ENCODE results near the gene MAP3K3.

Gene MAP3K3

GRCh38 chr17:63707151-63707550 lies 84.9 kb downstream of the MAP3K3 start:
- no peak overlapping the region for H4K8ac ChIP-seq (ENCODE audit: low read length)
- H3K4me2 ChIP-seq (ENCODE audit: low read length, poor library complexity, severe bottlenecking), result no peak overlapping the region
- no peak overlapping the region for H3K9ac ChIP-seq (ENCODE audit: low read length)
- no peak overlapping the region for H2BK120ac ChIP-seq (ENCODE audit: low read depth, low read length)
- H3K79me1 ChIP-seq (replicated peaks; ENCODE audit: low read length, poor library complexity, severe bottlenecking), result no peaks in the 10 kb centered on the region
- no peak overlapping the region for H2AK5ac ChIP-seq (ENCODE audit: low read length, severe bottlenecking)
- no peak overlapping the region for H3K14ac ChIP-seq (ENCODE audit: low read length in 2 of 2)
- no peak overlapping the region for H3K4ac ChIP-seq (ENCODE audit: low read depth in 1 of 2, low read length in 2 of 2)
- no peak overlapping the region for H2BK15ac ChIP-seq (ENCODE audit: low read depth, poor library complexity, severe bottlenecking)
- H2BK5ac ChIP-seq (ENCODE audit: low read depth, low read length, poor library complexity, severe bottlenecking), result no peak overlapping the region
- H3K4me3 ChIP-seq (ENCODE audit: insufficient read depth in 1 of 2, low read depth in 1 of 2, low read length in 2 of 2), result no peak overlapping the region
- H3K4me1 ChIP-seq (ENCODE audit: control insufficient read depth, insufficient read depth, low read depth, low read length), result no peaks in the 10 kb centered on the region
- H3K18ac ChIP-seq (ENCODE audit: low read depth in 1 of 2, low read length in 2 of 2), result no peak overlapping the region
- DNase-seq, result no peak
- H2BK12ac ChIP-seq (ENCODE audit: low read length in 2 of 2), result no peak overlapping the region
- 93% methylated on average over 8 of the region's 11 CpGs for WGBS
- no peaks in the 10 kb centered on the region for H3K9me3 ChIP-seq (ENCODE audit: control insufficient read depth, low read length)
- no peak overlapping the region for H2AFZ ChIP-seq (ENCODE audit: low read depth, low read length)
- H3K27me3 ChIP-seq (ENCODE audit: control insufficient read depth in 1 of 2, insufficient read depth in 1 of 2, low read length in 2 of 2), result no peaks in the 10 kb centered on the region
- H4K91ac ChIP-seq (ENCODE audit: low read length), result no peak overlapping the region
- H3K23ac ChIP-seq (ENCODE audit: low read length in 2 of 2), result no peak overlapping the region
- H3K27ac ChIP-seq (ENCODE audit: low read length, poor library complexity, severe bottlenecking), result no peak overlapping the region
- H3K36me3 ChIP-seq (ENCODE audit: control insufficient read depth in 1 of 2, insufficient read depth in 2 of 2, low read depth in 1 of 2, low read length in 2 of 2), result peaks cover 69 to 89% of the 10 kb centered on the region in 2 experiments

GRCh38 chr17:63709110-63709509 lies 86.9 kb downstream of the MAP3K3 start:
- peaks cover 60 to 88% of the 10 kb centered on the region in 2 experiments for H3K36me3 ChIP-seq (ENCODE audit: control insufficient read depth in 1 of 2, insufficient read depth in 2 of 2, low read depth in 1 of 2, low read length in 2 of 2)
- DNase-seq, result no peak
- no peak overlapping the region for H3K18ac ChIP-seq (ENCODE audit: low read depth in 1 of 2, low read length in 2 of 2)
- no peaks in the 10 kb centered on the region for H3K4me1 ChIP-seq (ENCODE audit: control insufficient read depth, insufficient read depth, low read depth, low read length)
- no peak overlapping the region for H2AK5ac ChIP-seq (ENCODE audit: low read length, severe bottlenecking)
- no peak overlapping the region for H2BK12ac ChIP-seq (ENCODE audit: low read length in 2 of 2)
- no peak overlapping the region for H3K4ac ChIP-seq (ENCODE audit: low read depth in 1 of 2, low read length in 2 of 2)
- no peak overlapping the region for H3K4me3 ChIP-seq (ENCODE audit: insufficient read depth in 1 of 2, low read depth in 1 of 2, low read length in 2 of 2)
- no peaks in the 10 kb centered on the region for H3K79me1 ChIP-seq (replicated peaks; ENCODE audit: low read length, poor library complexity, severe bottlenecking)
- no peak overlapping the region for H4K8ac ChIP-seq (ENCODE audit: low read length)
- no peak overlapping the region for H3K23ac ChIP-seq (ENCODE audit: low read length in 2 of 2)
- WGBS, result 96% methylated on average over 6 of the region's 6 CpGs
- no peak overlapping the region for H2AFZ ChIP-seq (ENCODE audit: low read depth, low read length)
- no peaks in the 10 kb centered on the region for H3K9me3 ChIP-seq (ENCODE audit: control insufficient read depth, low read length)
- H3K27me3 ChIP-seq (ENCODE audit: control insufficient read depth in 1 of 2, insufficient read depth in 1 of 2, low read length in 2 of 2), result no peaks in the 10 kb centered on the region
- H3K14ac ChIP-seq (ENCODE audit: low read length in 2 of 2), result no peak overlapping the region
- H2BK5ac ChIP-seq (ENCODE audit: low read depth, low read length, poor library complexity, severe bottlenecking), result no peak overlapping the region
- H3K9ac ChIP-seq (ENCODE audit: low read length), result no peak overlapping the region
- H4K91ac ChIP-seq (ENCODE audit: low read length), result no peak overlapping the region
- no peak overlapping the region for H3K4me2 ChIP-seq (ENCODE audit: low read length, poor library complexity, severe bottlenecking)
- no peak overlapping the region for H2BK120ac ChIP-seq (ENCODE audit: low read depth, low read length)
- H2BK15ac ChIP-seq (ENCODE audit: low read depth, poor library complexity, severe bottlenecking), result no peak overlapping the region
- H3K27ac ChIP-seq (ENCODE audit: low read length, poor library complexity, severe bottlenecking), result no peak overlapping the region

GRCh38 chr17:63714550-63715277 lies 92.5 kb downstream of the MAP3K3 start:
- WGBS, result 73% methylated on average over 9 of the region's 10 CpGs
- peaks cover 34 to 67% of the 10 kb centered on the region in 2 experiments for H3K36me3 ChIP-seq (ENCODE audit: control insufficient read depth in 1 of 2, insufficient read depth in 2 of 2, low read depth in 1 of 2, low read length in 2 of 2)
- no peak overlapping the region for H3K23ac ChIP-seq (ENCODE audit: low read length in 2 of 2)
- no peak overlapping the region for H3K4me2 ChIP-seq (ENCODE audit: low read length, poor library complexity, severe bottlenecking)
- H3K14ac ChIP-seq (ENCODE audit: low read length in 2 of 2), result no peak overlapping the region
- no peak overlapping the region for H3K4ac ChIP-seq (ENCODE audit: low read depth in 1 of 2, low read length in 2 of 2)
- H2AFZ ChIP-seq (ENCODE audit: low read depth, low read length), result no peak overlapping the region
- peaks cover 8% of the 10 kb centered on the region for H3K79me1 ChIP-seq (replicated peaks; ENCODE audit: low read length, poor library complexity, severe bottlenecking)
- no peak overlapping the region for H3K27ac ChIP-seq (ENCODE audit: low read length, poor library complexity, severe bottlenecking)
- H2BK120ac ChIP-seq (ENCODE audit: low read depth, low read length), result no peak overlapping the region
- no peak overlapping the region for H3K9ac ChIP-seq (ENCODE audit: low read length)
- no peak overlapping the region for H4K91ac ChIP-seq (ENCODE audit: low read length)
- no peak overlapping the region for H2BK12ac ChIP-seq (ENCODE audit: low read length in 2 of 2)
- no peak overlapping the region for H3K4me3 ChIP-seq (ENCODE audit: insufficient read depth in 1 of 2, low read depth in 1 of 2, low read length in 2 of 2)
- no peak overlapping the region for H2AK5ac ChIP-seq (ENCODE audit: low read length, severe bottlenecking)
- H2BK5ac ChIP-seq (ENCODE audit: low read depth, low read length, poor library complexity, severe bottlenecking), result no peak overlapping the region
- no peaks in the 10 kb centered on the region for H3K27me3 ChIP-seq (ENCODE audit: control insufficient read depth in 1 of 2, insufficient read depth in 1 of 2, low read length in 2 of 2)
- no peak overlapping the region for H2BK15ac ChIP-seq (ENCODE audit: low read depth, poor library complexity, severe bottlenecking)
- H3K4me1 ChIP-seq (ENCODE audit: control insufficient read depth, insufficient read depth, low read depth, low read length), result no peaks in the 10 kb centered on the region
- peak; percentile 20 for DNase-seq
- no peak overlapping the region for H3K18ac ChIP-seq (ENCODE audit: low read depth in 1 of 2, low read length in 2 of 2)
- no peak overlapping the region for H4K8ac ChIP-seq (ENCODE audit: low read length)
- H3K9me3 ChIP-seq (ENCODE audit: control insufficient read depth, low read length), result no peaks in the 10 kb centered on the region

GRCh38 chr17:63716426-63716825 lies 94.2 kb downstream of the MAP3K3 start:
- Histone ChIP-seq H3K79me1 (replicated peaks; ENCODE audit: low read length, poor library complexity, severe bottlenecking) (peaks cover 11% of the 10 kb centered on the region), H2AK5ac (ENCODE audit: low read length, severe bottlenecking) (no peak overlapping the region), H2AFZ (ENCODE audit: low read depth, low read length) (no peak overlapping the region), H3K9ac (ENCODE audit: low read length) (no peak overlapping the region), H2BK120ac (ENCODE audit: low read depth, low read length) (no peak overlapping the region), H3K23ac (ENCODE audit: low read length in 2 of 2) (no peak overlapping the region), H2BK12ac (ENCODE audit: low read length in 2 of 2) (no peak overlapping the region), H3K27me3 (ENCODE audit: control insufficient read depth in 1 of 2, insufficient read depth in 1 of 2, low read length in 2 of 2) (no peaks in the 10 kb centered on the region), H3K36me3 (ENCODE audit: control insufficient read depth in 1 of 2, insufficient read depth in 2 of 2, low read depth in 1 of 2, low read length in 2 of 2) (peaks cover 21 to 51% of the 10 kb centered on the region in 2 experiments), H3K4me3 (ENCODE audit: insufficient read depth in 1 of 2, low read depth in 1 of 2, low read length in 2 of 2) (no peak overlapping the region), H3K27ac (ENCODE audit: low read length, poor library complexity, severe bottlenecking) (no peak overlapping the region), H2BK15ac (ENCODE audit: low read depth, poor library complexity, severe bottlenecking) (no peak overlapping the region), H4K8ac (ENCODE audit: low read length) (no peak overlapping the region), H3K9me3 (ENCODE audit: control insufficient read depth, low read length) (no peaks in the 10 kb centered on the region), H3K4me2 (ENCODE audit: low read length, poor library complexity, severe bottlenecking) (no peak overlapping the region), H4K91ac (ENCODE audit: low read length) (no peak overlapping the region), H3K18ac (ENCODE audit: low read depth in 1 of 2, low read length in 2 of 2) (no peak overlapping the region), H3K4ac (ENCODE audit: low read depth in 1 of 2, low read length in 2 of 2) (no peak overlapping the region), H3K4me1 (ENCODE audit: control insufficient read depth, insufficient read depth, low read depth, low read length) (no peaks in the 10 kb centered on the region), H3K14ac (ENCODE audit: low read length in 2 of 2) (no peak overlapping the region), H2BK5ac (ENCODE audit: low read depth, low read length, poor library complexity, severe bottlenecking) (no peak overlapping the region)
- WGBS, result 92% methylated on average over 3 of the region's 3 CpGs
- no peak for DNase-seq

Data from mesenchymal stem cell (in vitro differentiated cells and primary cell).